Measurements from ENCODE around the gene PHACTR3.

DNA sequence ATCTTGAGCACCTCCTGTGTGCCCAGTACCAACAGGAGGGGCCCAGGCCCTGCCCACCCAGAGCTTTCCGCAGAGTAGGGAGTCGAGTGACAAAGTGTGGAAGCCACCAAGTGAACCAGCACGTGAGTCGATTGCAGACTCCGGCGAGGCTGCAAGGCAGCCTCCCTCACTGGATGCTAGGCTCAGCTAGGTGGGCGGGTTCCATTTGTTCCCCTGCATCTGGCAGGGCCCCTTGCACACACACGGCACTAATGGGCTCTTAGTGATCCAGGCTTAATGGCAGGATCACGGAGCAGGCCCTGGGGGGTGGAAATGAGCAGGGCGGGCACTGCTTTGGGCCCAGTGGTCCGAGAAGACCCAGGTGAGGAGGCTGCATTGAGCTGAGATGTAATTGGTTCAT, 140.4 kb downstream of the PHACTR3 start:
- TF ChIP-seq CTCF (conservative IDR thresholded peaks at IDR 0.05) = no peak
- no peak for TF ChIP-seq ZFX (IDR thresholded peaks at IDR 0.05)

All from C4-2B (cell line).